Measurements from ENCODE around the gene OPHN1. TPM values are rescaled to one million over a fixed set of nuclear protein-coding genes. Genes with fewer than 3 reads are reported as not detected.

OPHN1 gene
- total and polyA plus RNA-seq, 2 donors (not counting 3 experiments of a cell fraction or from before 2014, with no cell fraction given): 3.9 to 6.7 TPM

- Histone ChIP-seq H3K4me1 (ENCODE audit: control insufficient read depth, extremely low read depth, insufficient read depth, low read length) (peaks cover 10% of the 10 kb centered on the region), H3K36me3 (ENCODE audit: control insufficient read depth in 2 of 2, extremely low read depth in 1 of 2, insufficient read depth in 2 of 2, low read length in 2 of 2) (no peaks in the 10 kb centered on the region), H3K9me3 (replicated peaks; ENCODE audit: control insufficient read depth, insufficient read depth, low read length) (no peaks in the 10 kb centered on the region), H3K27me3 (ENCODE audit: control insufficient read depth in 2 of 2, insufficient read depth in 2 of 2, low read length in 2 of 2) (no peaks in the 10 kb centered on the region), H3K4me2 (ENCODE audit: insufficient read depth, low read length) (peak overlapping the region; percentile 39), H2AFZ (ENCODE audit: low read depth, low read length) (no peak overlapping the region), H3K9me1 (replicated peaks; ENCODE audit: control insufficient read depth, extremely low read depth, insufficient read depth, low read length) (no peaks in the 10 kb centered on the region), H3K27ac (ENCODE audit: insufficient read depth, low read depth, low read length) (peak overlapping the region; percentile 34), H3K4me3 (replicated peaks in 1 of 3; ENCODE audit: insufficient read depth in 1 of 3, low read depth in 1 of 3, low read length in 3 of 3) (no peak overlapping the region), H3K79me2 (ENCODE audit: control insufficient read depth, insufficient read depth, low read length) (no peaks in the 10 kb centered on the region), H3K9ac (replicated peaks; ENCODE audit: extremely low read depth, insufficient read depth, low read length) (no peak overlapping the region), H4K20me1 (replicated peaks; ENCODE audit: control insufficient read depth, extremely low read depth, insufficient read depth, low read length) (no peaks in the 10 kb centered on the region)
- no TSS peak for BruUV-seq (replicated peaks)
- FAIRE-seq (peak; percentile 18), DNase-seq (ENCODE audit: low read depth, low spot score) (peak; percentile 67)
- intact Hi-C loops (cut with micrococcal nuclease): no loop called here
- dilution Hi-C loops (cut with MboI; ENCODE audit: extremely low pct_ligation_motif_present, low sequenced_read_pairs): no loop called here
- POLR2A ChIA-PET: no interaction called here
- CTCF ChIA-PET: interaction anchor here (1.2 to 1.5 kb wide), 2 partner anchors 17 to 191 kb away, joined by 3 read pairs; no protein-coding TSS in a partner anchor
- no peak for TF ChIP-seq EZH2 (IDR thresholded peaks at IDR 0.05; ENCODE audit: borderline replicate concordance, low read depth, low read length, severe bottlenecking)
Observed at GRCh38 chrX:68443155-68443868, 10.0 kb upstream of the OPHN1 start.

- intact Hi-C loops (cut with micrococcal nuclease): loop anchor here (1.0 kb wide), 1 partner anchor 8 kb away; the partner anchor contains the start of gene OPHN1
- Histone ChIP-seq H3K4me1 (ENCODE audit: control insufficient read depth, extremely low read depth, insufficient read depth, low read length) (peaks cover 10% of the 10 kb centered on the region), H3K4me2 (ENCODE audit: insufficient read depth, low read length) (peak overlapping the region; percentile 6), H4K20me1 (replicated peaks; ENCODE audit: control insufficient read depth, extremely low read depth, insufficient read depth, low read length) (no peaks in the 10 kb centered on the region), H3K9me3 (replicated peaks; ENCODE audit: control insufficient read depth, insufficient read depth, low read length) (no peaks in the 10 kb centered on the region), H3K27me3 (ENCODE audit: control insufficient read depth in 2 of 2, insufficient read depth in 2 of 2, low read length in 2 of 2) (no peaks in the 10 kb centered on the region), H3K4me3 (replicated peaks in 1 of 3; ENCODE audit: insufficient read depth in 1 of 3, low read depth in 1 of 3, low read length in 3 of 3) (no peak overlapping the region), H3K36me3 (ENCODE audit: control insufficient read depth in 2 of 2, extremely low read depth in 1 of 2, insufficient read depth in 2 of 2, low read length in 2 of 2) (no peaks in the 10 kb centered on the region), H2AFZ (ENCODE audit: low read depth, low read length) (no peak overlapping the region), H3K9ac (replicated peaks; ENCODE audit: extremely low read depth, insufficient read depth, low read length) (peak overlapping the region; percentile 9), H3K79me2 (ENCODE audit: control insufficient read depth, insufficient read depth, low read length) (no peaks in the 10 kb centered on the region), H3K9me1 (replicated peaks; ENCODE audit: control insufficient read depth, extremely low read depth, insufficient read depth, low read length) (no peaks in the 10 kb centered on the region), H3K27ac (ENCODE audit: insufficient read depth, low read depth, low read length) (no peak overlapping the region)
- peak; percentile 85 for DNase-seq (ENCODE audit: low read depth, low spot score)
- FAIRE-seq: peak; percentile 94
- dilution Hi-C loops (cut with MboI; ENCODE audit: extremely low pct_ligation_motif_present, low sequenced_read_pairs): no loop called here
- TF ChIP-seq POLR2AphosphoS5 (IDR thresholded peaks at IDR 0.05; ENCODE audit: insufficient read depth, low read depth, low read length) (no peak), GATA2 (IDR thresholded peaks at IDR 0.05; ENCODE audit: insufficient read depth, insufficient read length, low read depth, low read length) (no peak), POLR2A (IDR thresholded peaks at IDR 0.05; ENCODE audit: low read depth, low read length) (no peak), MAX (IDR thresholded peaks at IDR 0.05; ENCODE audit: insufficient read depth, insufficient read length) (no peak), JUN (IDR thresholded peaks at IDR 0.05; ENCODE audit: borderline replicate concordance, insufficient read depth, insufficient read length, low read depth) (no peak), FOS (IDR thresholded peaks at IDR 0.05; ENCODE audit: borderline replicate concordance, insufficient read depth, low read length) (no peak), CTCF (IDR thresholded peaks at IDR 0.05; ENCODE audit: extremely low read depth in 1 of 2, insufficient read depth in 1 of 2, low read depth in 1 of 2, low read length in 2 of 2) (no peak), MYC (IDR thresholded peaks at IDR 0.05; ENCODE audit: low read depth, low read length) (no peak), EZH2 (IDR thresholded peaks at IDR 0.05; ENCODE audit: borderline replicate concordance, low read depth, low read length, severe bottlenecking) (no peak)
- POLR2A ChIA-PET: no interaction called here
- BruUV-seq (replicated peaks): no TSS peak
- CTCF ChIA-PET: interaction anchor here (1.6 kb wide), 1 partner anchor 22 kb away, joined by 5 read pairs; no protein-coding TSS in a partner anchor
Observed at GRCh38 chrX:68440940-68441339, 7.6 kb upstream of the OPHN1 start.

All from endothelial cell of umbilical vein (primary cell).